Iris pigment epithelial cell (primary cell): ENCODE results near the gene PTPN13.

Experiments
- DNase-seq: peaks from one replicate; pipeline ENCODE4 v3.0.0-alpha.2; 2011; ENCODE audit warnings: low read depth

The PTPN13 gene

DNA sequence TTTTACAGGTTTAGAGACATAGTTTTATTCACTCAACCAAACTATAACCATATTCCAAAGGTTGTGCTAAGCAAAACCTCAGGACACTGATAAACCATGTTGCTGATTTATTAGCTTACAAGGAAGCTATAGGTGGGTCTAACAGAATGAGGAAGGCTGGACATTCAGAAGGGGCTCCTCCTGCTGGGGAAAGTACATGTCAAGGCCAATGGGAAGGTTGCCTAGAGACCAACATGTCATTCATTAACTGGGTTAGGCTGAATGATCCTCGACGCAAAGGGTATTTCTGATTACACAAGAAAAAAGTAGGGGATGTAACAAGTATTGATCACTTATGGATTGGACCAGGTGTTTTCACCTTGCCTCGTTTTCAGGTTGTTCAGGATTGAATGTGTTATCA, 224.7 kb downstream of the PTPN13 start:
- DNase-seq = no peak

DNA sequence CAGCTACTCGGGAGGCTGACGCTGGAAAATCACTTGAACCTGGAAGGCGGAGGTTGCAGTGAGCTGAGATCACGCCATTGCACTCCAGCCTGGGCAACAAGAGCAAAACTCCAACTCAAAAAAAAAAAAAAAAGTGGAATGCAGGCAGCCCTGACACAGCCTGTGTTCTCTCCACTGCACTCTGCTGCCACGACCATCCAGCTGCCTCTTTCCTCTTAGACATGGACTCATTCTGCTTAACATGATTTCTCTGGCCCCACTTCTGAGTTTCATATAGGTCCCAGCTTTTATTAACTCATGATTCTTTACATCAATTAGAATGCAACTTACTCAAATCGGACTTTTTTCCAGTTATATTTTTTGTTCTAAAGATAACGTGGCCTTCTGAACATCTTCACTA, 225.4 kb downstream of the PTPN13 start:
- DNase-seq = no peak

DNA sequence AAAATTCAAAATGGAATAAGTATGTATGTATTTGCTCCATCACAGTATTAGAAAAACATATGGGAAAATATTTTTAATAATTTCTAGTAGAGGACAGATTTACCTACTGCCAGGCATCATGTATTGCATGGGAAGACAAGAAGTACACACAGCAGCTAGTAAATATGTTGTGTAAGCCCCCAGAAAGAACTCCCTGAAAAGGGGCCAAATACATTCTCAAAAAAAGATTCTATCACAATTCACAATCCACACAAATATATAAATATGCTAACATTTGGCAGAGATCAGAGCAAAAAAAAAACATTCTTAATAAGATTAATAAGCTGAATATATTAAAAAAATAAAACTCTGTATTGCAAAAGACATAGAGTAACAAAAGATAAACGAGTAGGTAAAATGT, 227.0 kb downstream of the PTPN13 start:
- no peak for DNase-seq

DNA sequence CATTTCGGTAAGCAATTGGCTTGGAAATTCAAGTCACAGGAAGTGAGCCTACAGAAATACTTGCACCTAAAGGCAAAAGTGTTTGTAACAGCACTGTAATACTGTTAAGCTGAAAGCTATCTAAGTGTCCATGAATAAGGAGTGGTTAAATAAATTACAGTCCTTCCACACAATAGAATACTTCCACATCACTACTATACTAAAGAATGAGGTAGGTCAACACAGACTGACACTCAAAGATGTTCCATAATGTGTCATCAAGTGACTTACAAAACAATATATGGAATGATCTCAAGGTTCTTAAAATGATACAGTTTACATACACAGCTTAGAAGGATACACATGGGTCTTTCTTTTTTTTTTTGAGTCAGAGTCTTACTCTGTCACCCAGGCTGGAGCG, 228.0 kb downstream of the PTPN13 start:
- DNase-seq = peak; percentile 27

DNA sequence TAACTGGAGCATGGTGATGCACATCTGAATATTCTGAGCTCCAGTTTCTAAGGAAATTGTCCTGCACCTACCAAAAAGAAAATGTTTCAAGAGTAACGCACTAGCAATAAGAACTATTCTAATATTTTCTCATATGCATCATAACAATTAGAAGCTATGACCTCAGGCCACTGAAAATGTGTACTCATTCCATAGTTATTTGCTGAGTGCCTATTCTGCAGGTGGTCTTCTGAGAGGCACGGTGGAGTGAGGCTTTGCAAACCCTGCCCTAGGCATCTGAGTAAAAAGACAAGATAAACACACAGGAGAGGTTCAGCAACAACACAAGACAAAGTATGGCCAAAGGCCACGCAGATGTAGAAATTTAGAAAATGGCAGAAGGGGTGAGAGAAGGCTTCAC, 231.4 kb downstream of the PTPN13 start:
- DNase-seq = peak; percentile 18

DNA sequence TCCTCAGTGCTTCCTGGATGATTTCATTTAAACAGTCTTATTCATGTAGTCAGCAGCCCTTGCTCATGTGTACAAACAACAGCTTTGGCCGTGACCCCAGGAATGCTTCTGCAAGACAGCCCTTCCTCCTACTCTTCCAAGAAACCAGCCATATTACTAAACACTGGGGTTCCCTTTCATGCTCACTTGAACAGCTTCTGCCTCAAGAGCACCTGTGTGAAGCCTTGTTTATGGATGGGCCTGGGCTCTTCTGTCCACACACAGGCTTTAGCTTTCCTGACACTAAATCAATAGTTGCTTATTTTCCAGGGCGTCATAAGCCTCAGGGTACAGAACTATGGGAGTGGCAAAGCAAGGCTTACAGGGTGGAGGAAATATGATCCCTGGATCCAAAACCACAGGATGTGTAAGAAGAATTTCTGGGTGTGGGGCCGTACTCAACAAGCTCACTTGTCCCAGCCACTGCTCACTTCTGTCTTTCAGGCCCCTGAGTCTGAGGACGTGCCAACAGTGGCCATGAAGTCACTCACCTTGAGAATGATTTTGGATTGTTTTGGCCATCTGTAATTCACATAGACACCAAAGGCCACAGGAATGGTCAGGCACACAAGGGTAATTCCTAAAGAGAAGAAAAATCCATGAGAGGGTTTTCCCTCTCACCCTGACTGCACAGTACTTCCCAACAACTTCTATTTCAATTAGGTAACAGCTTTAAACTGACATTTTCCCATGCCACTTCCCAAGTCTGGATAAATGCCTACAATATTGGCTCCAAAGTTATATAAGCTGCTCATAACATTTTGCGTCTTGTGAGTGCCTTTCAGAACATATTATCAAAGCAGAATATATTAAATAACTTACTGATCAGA, 237.4 kb downstream of the PTPN13 start:
- DNase-seq = peak; percentile 98

DNA sequence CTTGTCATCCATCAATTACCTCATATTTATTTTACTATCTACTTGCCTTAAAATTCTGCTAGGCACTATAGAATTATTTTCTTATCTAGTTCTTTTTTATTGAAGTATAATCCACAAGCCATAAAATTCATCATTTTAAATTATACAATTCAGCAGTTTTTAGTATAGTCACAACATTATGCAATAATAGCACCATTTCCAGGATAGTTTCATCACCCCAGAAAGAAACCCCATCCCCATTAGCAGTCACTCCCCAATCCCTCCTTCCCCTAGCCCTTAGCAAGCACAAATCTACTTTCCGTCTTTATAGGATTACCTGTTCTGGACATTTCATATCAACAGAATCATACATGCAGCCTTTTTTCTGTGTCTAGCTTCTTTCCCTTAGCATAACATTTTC, 239.5 kb downstream of the PTPN13 start:
- DNase-seq = no peak

DNA sequence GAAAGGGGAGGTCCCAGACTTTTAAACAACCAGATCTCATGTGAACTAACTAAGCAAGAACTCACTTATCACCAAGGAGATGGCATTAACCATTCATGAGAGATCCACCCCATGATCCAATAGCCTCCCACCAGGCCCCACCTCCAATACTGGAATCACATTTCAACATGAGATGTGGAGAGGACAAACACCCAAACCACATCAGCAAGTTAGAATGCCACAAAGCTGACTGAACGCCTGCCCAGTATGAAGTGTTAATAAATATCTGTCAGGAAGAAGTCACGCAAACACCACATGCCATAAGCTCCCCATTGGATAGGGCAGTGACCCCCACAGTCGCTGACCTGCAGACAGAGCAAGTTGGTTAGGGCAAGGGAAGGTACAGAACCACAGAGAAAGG, 240.8 kb downstream of the PTPN13 start:
- peak; percentile 86 for DNase-seq

DNA sequence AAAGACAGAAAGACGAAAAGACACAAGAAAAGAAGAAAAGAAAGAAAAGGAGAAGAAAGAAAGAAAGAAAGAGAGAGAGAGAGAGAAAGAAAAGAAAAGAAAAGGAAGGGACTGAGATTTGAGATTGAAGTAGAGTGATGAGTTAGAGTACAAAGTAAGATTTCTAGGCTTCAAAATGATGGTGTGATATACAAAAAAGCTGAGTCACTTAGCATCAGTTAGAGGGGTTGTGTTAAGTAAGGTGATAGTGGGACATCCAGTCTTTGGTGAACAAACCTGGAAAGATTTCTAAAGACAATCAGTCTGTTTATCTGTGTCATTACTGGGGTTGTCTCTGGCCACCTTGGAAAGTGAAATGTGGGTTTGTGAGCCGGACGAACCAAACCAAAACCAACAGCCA, 241.6 kb downstream of the PTPN13 start:
- DNase-seq = no peak

DNA sequence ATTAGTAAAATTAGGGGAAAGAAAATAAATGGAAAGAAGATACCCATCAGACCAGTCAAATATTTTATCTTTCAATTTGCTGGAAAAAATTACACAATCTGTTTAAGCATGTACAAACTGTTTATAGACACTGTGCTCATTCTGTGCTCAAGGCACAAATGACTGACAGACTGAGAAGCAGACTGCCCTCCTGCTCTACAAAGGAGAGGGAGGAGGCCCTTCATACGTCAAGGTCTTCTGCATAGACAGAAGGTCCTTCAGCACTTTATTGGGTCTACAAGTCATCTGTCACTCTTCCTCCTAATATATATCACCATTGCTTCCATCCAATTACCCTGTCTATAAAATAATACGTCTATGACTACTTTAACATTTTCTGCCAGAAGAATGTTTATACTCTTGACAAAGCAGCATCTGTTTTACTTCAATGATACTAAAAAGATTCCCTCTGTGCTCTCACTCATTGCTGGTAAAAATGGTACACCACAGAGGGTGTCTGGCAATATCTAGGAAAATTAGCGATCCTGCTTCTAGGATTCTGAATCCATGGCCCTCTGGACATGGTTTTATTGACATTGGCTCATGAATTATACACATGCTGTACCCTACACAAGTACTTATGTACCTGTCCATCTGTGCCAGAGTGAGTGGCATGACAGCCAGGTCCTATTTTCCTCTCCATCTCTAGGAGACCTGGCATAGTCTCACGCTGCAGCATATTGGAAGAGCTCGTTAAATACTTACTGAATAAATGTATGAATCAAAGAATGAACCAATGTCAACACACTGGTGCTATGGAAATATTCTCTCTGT, 243.8 kb downstream of the PTPN13 start:
- peak; percentile 48 for DNase-seq

DNA sequence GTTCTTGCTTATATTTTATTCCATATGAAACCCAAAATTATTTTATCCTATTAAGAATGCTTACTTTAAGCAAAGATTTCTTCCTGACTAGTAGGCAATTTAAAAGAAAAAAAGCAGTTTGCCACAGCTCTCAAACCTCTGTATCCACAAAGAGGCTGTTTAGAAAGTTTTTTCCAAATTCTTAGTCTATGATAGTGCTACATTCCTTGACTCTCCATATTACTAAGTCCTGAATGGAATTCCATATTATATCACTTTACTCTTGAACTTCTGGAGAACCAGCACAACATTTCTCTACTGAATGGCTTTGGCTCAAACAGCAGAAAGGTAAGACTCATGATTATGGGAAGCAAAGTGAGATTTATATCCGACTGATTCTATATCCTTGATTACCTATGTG, 246.7 kb downstream of the PTPN13 start:
- no peak for DNase-seq

DNA sequence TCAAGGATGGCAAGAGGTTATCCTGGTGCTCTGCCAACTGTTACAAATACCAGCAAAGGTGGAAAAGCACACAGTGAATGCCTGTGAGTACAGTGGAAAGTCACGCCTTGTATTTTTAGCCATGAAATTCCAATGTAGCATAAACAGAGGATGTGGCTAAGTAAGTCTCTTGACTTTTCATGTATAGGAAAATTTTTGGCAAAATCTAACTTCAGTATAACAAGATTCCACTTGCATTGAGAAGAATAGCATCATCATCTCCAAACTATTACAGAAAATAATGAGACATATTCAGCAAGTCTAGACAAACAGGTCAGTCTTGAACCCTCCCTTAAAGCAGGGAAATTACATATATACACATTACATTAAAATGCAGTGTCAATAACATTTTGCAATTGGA, 247.2 kb downstream of the PTPN13 start:
- no peak for DNase-seq

DNA sequence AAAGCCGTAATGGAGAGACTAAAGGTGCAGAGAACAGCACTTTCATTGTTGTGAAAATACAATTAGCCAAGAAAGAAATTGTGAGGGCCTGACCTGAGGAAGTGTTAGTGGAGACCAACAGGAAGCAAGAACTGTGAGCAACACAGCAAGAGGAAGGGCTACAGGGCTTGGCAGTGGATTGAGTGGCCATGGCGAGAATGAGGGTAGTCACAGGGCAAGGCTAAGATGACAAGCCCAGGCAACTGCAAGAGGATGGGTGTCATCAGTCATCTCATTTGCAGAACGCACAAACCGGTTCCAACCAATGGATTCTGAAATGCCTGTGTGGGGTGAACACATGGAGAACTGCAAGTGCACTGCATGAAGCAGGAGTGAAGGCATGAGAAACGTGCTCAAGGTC, 251.5 kb downstream of the PTPN13 start:
- no peak for DNase-seq

DNA sequence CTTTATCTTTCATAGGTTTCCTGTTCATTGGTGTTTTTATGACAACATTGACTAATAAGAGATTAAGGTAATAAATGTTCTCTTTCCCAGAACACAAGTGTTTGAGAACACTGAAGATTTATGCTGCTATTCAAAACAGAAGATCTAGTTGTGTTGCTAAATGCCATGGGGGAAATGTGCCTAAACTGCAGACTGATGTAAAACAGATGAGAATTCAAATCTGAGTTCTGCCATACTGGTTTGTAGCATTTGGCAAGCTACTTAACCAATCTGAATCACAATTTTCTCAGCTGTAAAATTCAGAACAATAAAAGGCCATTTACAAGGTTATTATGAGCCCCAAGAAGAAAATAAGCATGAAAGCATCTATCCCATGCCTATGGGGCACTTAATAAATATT, 252.8 kb downstream of the PTPN13 start:
- DNase-seq = no peak

DNA sequence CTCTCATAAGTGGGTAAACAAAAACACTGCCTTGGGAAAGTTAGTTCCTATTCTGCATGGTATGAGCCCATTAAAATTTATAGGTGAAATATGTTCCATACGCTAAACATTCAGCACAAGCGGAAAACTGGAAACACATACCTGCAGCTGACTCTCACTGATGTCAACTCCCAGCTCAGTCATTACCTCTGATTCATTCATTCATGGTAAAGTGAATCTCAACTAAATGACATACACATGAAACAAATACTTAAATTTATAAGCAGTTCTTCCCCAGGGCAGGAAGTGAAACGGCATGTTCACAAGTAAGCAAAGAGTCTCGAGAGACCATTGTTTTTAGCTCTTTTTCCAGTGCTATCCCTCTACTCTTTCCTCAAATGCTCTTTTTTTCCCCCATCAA, 253.5 kb downstream of the PTPN13 start:
- no peak for DNase-seq

DNA sequence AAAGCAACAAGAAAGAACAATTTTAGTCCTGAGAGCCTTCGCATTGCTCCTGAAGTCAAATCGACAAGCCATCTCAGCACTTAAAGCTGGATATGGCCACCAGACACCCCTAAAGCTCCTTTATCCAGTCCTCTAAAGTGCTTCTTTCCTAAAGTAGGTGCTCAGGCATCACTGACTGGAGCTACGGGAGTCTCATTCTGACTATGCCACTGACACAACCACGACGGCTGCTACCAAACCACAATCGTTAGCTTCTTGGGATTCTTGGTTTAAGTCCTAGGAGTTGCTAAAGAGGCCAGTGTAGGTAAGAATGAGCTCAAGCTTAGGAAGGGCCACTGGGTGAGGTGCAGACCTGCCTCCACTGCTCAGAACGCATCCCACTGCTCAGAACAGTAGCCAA, 254.0 kb downstream of the PTPN13 start:
- DNase-seq = no peak

DNA sequence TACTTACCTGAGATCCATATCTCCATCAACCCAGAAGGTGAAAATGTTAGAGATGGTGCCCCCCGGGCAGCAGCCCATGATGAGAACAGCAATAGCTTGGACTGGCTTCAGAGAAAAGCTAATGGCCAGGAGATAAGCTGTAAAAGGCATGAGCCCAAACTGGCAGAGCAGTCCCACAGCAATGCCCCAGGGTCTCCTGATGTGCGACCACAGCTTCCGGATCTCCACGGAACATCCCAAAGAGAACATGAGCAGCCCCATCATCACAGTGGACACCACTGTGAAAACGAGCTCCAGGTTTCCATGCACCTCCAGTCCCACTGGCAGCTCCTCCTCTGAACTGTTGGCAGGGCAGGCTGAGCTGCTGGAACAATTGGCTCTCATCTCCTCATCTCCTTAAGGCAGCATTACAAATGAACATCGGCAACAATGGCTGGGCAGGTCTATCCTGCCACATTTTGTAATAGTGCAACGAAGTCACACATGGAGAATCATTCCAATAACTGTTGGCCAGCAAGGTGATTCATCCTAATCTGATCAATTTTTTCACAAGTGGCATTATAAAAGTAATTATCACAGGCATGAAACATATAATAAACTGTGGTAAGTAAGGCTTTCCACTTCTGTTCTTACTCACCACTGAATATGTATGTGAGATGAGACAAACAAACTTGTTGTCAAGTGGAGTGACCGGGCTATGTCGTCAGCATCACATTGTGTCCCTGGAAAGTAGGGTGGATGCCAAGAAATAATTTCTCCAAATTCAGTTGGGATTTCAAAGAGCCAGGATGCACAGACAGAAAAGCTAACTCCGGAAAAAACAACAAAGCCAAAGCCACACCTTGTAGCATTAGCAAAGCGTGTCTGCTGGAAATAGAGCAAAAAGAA, 254.9 kb downstream of the PTPN13 start, which contains the start of gene SLC10A6:
SLC10A6 (minus strand) TSS at position 653 of the 888 bp plus-strand sequence; CDS start at position 384, 269 bp downstream.
- no peak for DNase-seq

DNA sequence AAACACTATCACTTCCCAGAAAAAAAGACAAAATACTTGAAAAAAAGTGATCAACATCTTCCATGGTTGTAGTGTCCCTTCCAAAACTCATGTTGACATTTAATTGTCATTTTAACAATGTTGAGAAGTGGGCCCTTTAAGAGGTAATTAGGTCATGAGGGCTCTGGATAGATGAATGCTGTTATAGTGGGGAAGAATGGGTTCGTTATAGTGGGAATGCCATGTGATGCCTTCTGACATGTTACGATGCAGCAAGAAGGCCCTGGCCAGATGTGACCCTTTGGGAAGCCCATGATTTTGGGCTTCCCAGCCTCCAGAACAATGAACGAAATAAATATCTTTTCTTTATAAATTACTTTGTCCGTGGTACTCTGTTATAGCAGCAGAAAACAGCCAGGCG, 259.1 kb downstream of the PTPN13 start:
- no peak for DNase-seq

DNA sequence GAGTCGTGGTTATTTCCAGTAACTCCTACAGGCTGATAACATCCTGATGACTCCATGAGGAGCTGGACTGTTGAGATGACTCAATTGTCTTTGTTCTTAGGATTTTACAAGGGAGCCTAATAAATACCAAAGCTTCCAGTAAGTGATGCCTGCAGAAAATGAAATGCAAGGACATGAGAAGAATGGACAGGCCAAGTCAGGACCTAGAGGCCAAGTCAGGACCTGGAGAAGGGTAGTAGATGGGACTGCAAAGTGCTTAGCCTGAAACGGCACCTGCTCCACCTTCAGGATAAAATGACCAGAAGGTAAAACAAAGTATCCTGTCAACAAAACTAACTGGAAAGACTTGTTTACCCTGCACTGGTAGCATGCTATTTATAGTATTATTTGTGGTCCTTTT, 261.5 kb downstream of the PTPN13 start:
- peak; percentile 66 for DNase-seq

DNA sequence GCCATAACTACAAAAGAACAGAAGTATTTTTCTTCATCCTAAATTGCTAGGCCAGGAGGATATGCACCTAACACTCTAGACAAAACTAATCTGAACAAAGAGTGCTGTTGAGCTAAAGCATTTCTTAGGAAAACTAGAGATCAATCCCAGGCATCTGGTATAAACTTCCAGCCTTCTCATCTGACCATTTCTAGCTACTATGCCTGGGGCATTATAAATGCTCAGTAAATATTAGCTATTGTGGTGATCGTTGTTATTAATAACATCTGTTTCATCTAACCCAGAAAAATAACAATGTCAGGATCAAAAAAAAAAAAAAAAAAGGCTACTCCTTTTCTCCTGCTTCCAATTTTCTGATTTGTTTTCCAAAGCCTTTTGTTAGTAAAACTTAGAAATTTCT, 262.8 kb downstream of the PTPN13 start:
- DNase-seq = no peak

DNA sequence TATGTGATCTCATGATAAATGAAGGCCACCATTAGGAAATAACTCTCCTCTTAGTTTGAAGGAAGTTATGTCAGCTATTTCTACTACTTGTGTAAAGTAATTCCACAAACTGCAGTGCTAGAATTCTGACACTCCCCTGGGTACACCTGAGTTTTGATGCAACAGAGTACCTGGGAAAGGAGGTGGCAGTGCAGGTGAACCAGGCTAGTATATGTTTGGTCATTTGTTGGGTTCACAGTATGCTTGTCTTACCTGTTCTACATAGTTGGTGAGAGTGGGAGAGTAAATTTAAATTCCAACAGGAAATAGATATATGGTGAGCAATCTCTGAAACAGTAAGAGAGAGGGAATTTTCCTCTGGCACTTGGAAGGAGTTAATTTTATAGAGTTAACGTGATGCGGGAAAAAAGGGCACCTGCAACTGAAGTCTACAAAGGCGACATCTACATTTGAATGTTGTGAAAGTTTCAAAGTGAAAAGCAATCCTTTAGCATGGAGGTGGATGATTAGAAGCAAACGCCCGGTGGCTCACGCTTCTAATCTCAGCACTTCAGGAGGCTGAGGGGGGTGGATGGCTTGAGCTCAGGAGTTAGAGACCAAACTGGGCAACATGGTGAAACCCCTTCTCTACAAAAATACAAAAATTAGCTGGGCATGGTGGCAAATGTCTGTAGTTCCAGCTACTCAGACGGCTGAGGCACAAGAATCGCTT, 263.4 kb downstream of the PTPN13 start:
- DNase-seq = no peak
